ENCODE measurements around the gene ADAM11.
"Not testable (repeated sequence)": the region's sequence is repeated elsewhere in the genome, so short reads cannot be mapped to it uniquely, and the experiment has no call there.

GRCh38 chr17:44818508-44818907 lies 59.7 kb downstream of the ADAM11 start:
- TF ChIP-seq POLR2AphosphoS5, POLR2A (IDR thresholded peaks at IDR 0.05): not testable (repeated sequence)
- TF ChIP-seq, protein P1, sequence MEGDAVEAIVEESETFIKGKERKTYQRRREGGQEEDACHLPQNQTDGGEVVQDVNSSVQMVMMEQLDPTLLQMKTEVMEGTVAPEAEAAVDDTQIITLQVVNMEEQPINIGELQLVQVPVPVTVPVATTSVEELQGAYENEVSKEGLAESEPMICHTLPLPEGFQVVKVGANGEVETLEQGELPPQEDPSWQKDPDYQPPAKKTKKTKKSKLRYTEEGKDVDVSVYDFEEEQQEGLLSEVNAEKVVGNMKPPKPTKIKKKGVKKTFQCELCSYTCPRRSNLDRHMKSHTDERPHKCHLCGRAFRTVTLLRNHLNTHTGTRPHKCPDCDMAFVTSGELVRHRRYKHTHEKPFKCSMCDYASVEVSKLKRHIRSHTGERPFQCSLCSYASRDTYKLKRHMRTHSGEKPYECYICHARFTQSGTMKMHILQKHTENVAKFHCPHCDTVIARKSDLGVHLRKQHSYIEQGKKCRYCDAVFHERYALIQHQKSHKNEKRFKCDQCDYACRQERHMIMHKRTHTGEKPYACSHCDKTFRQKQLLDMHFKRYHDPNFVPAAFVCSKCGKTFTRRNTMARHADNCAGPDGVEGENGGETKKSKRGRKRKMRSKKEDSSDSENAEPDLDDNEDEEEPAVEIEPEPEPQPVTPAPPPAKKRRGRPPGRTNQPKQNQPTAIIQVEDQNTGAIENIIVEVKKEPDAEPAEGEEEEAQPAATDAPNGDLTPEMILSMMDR (IDR thresholded peaks at IDR 0.05): not testable (repeated sequence)
